NOMO-1 treated with dmso at 0.1 percent for 144 hours (cell line): Measurements from ENCODE around the gene UGT1A7.

Experiments
- DNase-seq: peaks from one replicate; lab custom pipeline; 2025; ENCODE audit not compliant: unreplicated experiment; lab: John Stamatoyannopoulos, UW

Gene UGT1A7

GRCh38 chr2:233796254-233796653 is 114.6 kb downstream of the UGT1A7 start:
- DNase-seq = no peak

GRCh38 chr2:233798335-233799086 is 116.8 kb downstream of the UGT1A7 start:
- DNase-seq = no peak

GRCh38 chr2:233799087-233799665 is 117.5 kb downstream of the UGT1A7 start:
- no peak for DNase-seq

GRCh38 chr2:233799716-233800115 is 118.0 kb downstream of the UGT1A7 start:
- DNase-seq = no peak

GRCh38 chr2:233800208-233800607 is 118.5 kb downstream of the UGT1A7 start:
- DNase-seq = no peak

GRCh38 chr2:233801357-233802131 is 119.8 kb downstream of the UGT1A7 start:
- DNase-seq = no peak

GRCh38 chr2:233802132-233802815 is 120.6 kb downstream of the UGT1A7 start:
- no peak for DNase-seq

- DNase-seq = no peak
Measured at GRCh38 chr2:233803292-233803911, 121.7 kb downstream of the UGT1A7 start.

- no peak for DNase-seq
Measured at GRCh38 chr2:233803994-233804393, 122.3 kb downstream of the UGT1A7 start.

- DNase-seq = no peak
Measured at GRCh38 chr2:233807215-233807865, 125.6 kb downstream of the UGT1A7 start.

- no peak for DNase-seq
Measured at GRCh38 chr2:233807966-233808935, 126.5 kb downstream of the UGT1A7 start.

GRCh38 chr2:233810385-233810784 is 128.7 kb downstream of the UGT1A7 start:
- no peak for DNase-seq

GRCh38 chr2:233811087-233811486 is 129.4 kb downstream of the UGT1A7 start:
- DNase-seq = no peak

- no peak for DNase-seq
Measured at GRCh38 chr2:233811732-233812131, 130.0 kb downstream of the UGT1A7 start.

GRCh38 chr2:233813236-233814055 is 131.7 kb downstream of the UGT1A7 start:
- DNase-seq = no peak

- DNase-seq = no peak
Measured at GRCh38 chr2:233814056-233814835, 132.5 kb downstream of the UGT1A7 start.

GRCh38 chr2:233815861-233816260 is 134.2 kb downstream of the UGT1A7 start:
- no peak for DNase-seq

- DNase-seq = no peak
Measured at GRCh38 chr2:233816334-233816733, 134.6 kb downstream of the UGT1A7 start.
